IMR-90 (cell line): ENCODE data around the gene CALD1. TPM values are rescaled to one million over a fixed set of nuclear protein-coding genes. Genes with fewer than 3 reads are reported as not detected.

Source experiments
- ATAC-seq: fragments of 200-7000 bp; cut with Tn5 transposase; 2 replicates; pipeline ENCODE4 v1.9.1; 2020; ENCODE audit warnings: low read depth, mild to moderate bottlenecking, moderate library complexity
- BruUV-seq: library from RNA; stranded (reverse); fragments of 400-500 nt; replicated peaks from 2 replicates; lab custom pipeline; 2021; lab: Mats Ljungman, UMichigan
- CTCF ChIA-PET: fragments of 300-600 bp; formaldehyde crosslinking; extraction: SDS; loops from one replicate; lab custom pipeline; 2021; ENCODE audit warnings: antibody characterized with exemption; lab: Yijun Ruan, JAX
- POLR2A ChIA-PET: fragments of 300-600 bp; sonication (Branson Sonifier 250); formaldehyde crosslinking; loops from one replicate; lab custom pipeline; 2022; ENCODE audit warnings: antibody characterized with exemption; ENCODE audit not compliant: unreplicated experiment; lab: Charles Lee
- DNase-seq: peaks from one replicate; pipeline ENCODE4 v3.0.0; 2013
- H2AFZ ChIP-seq: replicated peaks from 2 replicates; pipeline ENCODE3; 2013; ENCODE audit warnings: low read length, mild to moderate bottlenecking; ENCODE audit not compliant: poor library complexity
- H2AK5ac ChIP-seq: 2 replicates; pipeline ENCODE4 v1.6.1; 2013; ENCODE audit warnings: low read depth, low read length, inconsistent platforms
- H2AK9ac ChIP-seq: replicated peaks from 2 replicates; pipeline ENCODE3; 2013; ENCODE audit warnings: mild to moderate bottlenecking, low read depth, low read length, moderate library complexity; ENCODE audit not compliant: poor library complexity
- H2BK120ac ChIP-seq: 2 replicates; pipeline ENCODE4 v1.6.1; 2013; ENCODE audit warnings: low read depth, low read length, inconsistent platforms
- H2BK15ac ChIP-seq: 3 replicates; pipeline ENCODE4 v1.6.1; 2013; ENCODE audit warnings: low read depth, low read length, inconsistent platforms
- H2BK20ac ChIP-seq: 2 replicates; pipeline ENCODE4 v1.6.1; 2013; ENCODE audit warnings: low read depth, mild to moderate bottlenecking, inconsistent platforms, low read length, moderate library complexity
- H2BK5ac ChIP-seq: 2 replicates; pipeline ENCODE4 v1.6.1; 2013; ENCODE audit warnings: mild to moderate bottlenecking, low read depth, low read length, inconsistent platforms; ENCODE audit not compliant: poor library complexity, severe bottlenecking
- H3K14ac ChIP-seq: replicated peaks from 2 replicates; pipeline ENCODE4 v1.6.1; 2013; ENCODE audit warnings: low read depth, low read length, inconsistent platforms
- H3K18ac ChIP-seq: 2 replicates; pipeline ENCODE4 v1.6.1; 2013; ENCODE audit warnings: low read depth, low read length, control low read depth
- H3K23ac ChIP-seq: 2 replicates; pipeline ENCODE4 v1.6.1; 2013; ENCODE audit warnings: low read depth, low read length, inconsistent platforms
- H3K27ac ChIP-seq: 2 replicates; pipeline ENCODE4 v1.5.1; 2013; ENCODE audit warnings: mild to moderate bottlenecking, control low read depth, low read length; ENCODE audit not compliant: insufficient read depth
- H3K27me3 ChIP-seq: 2 replicates; pipeline ENCODE4 v1.6.1; 2013; ENCODE audit warnings: low read length; ENCODE audit not compliant: control insufficient read depth, insufficient read depth
- H3K36me3 ChIP-seq: 2 replicates; pipeline ENCODE4 v1.6.1; 2013; ENCODE audit warnings: low read length, mixed read lengths; ENCODE audit not compliant: control insufficient read depth, insufficient read depth
- H3K4ac ChIP-seq: 2 replicates; pipeline ENCODE4 v1.6.1; 2013; ENCODE audit warnings: low read depth, low read length, inconsistent platforms
- H3K4me1 ChIP-seq: 2 replicates; pipeline ENCODE4 v1.6.1; 2013; ENCODE audit warnings: low read length, mixed read lengths; ENCODE audit not compliant: control insufficient read depth, insufficient read depth
- H3K4me2 ChIP-seq: 2 replicates; pipeline ENCODE4 v1.6.1; 2013; ENCODE audit warnings: low read depth, mild to moderate bottlenecking, control low read depth, low read length, moderate library complexity
- H3K4me3 ChIP-seq: 2 replicates; pipeline ENCODE4 v1.5.1; 2013; ENCODE audit warnings: low read depth, mild to moderate bottlenecking, control low read depth, low read length, moderate library complexity; ENCODE audit not compliant: insufficient read depth
- H3K56ac ChIP-seq: 2 replicates; pipeline ENCODE4 v1.6.1; 2013; ENCODE audit warnings: low read length, inconsistent platforms; ENCODE audit not compliant: insufficient read depth; ENCODE audit errors: extremely low read depth
- H3K79me1 ChIP-seq, 2 experiments: 2 replicates each; pipeline ENCODE4 v1.6.1; 2013; ENCODE audit warnings: low read length in 2 of 2, inconsistent platforms in 1 of 2, low read depth in 1 of 2
- H3K9ac ChIP-seq: 2 replicates; pipeline ENCODE4 v1.6.1; 2013; ENCODE audit warnings: low read depth, low read length, control low read depth
- H3K9me1 ChIP-seq: 2 replicates; pipeline ENCODE4 v1.6.1; 2013; ENCODE audit warnings: low read length, inconsistent platforms; ENCODE audit not compliant: insufficient read depth
- H3K9me3 ChIP-seq: 2 replicates; pipeline ENCODE4 v1.6.1; 2013; ENCODE audit warnings: low read length; ENCODE audit not compliant: control insufficient read depth, insufficient read depth
- H4K20me1 ChIP-seq: 2 replicates; pipeline ENCODE4 v1.6.1; 2013; ENCODE audit warnings: low read length, inconsistent platforms; ENCODE audit not compliant: insufficient read depth
- H4K5ac ChIP-seq: 2 replicates; pipeline ENCODE4 v1.6.1; 2013; ENCODE audit warnings: mild to moderate bottlenecking, low read depth, low read length, control low read depth
- H4K8ac ChIP-seq, 2 experiments: 2 replicates each; pipeline ENCODE4 v1.6.1; 2013; ENCODE audit warnings: low read depth in 2 of 2, low read length in 2 of 2, control low read depth in 1 of 2, inconsistent platforms in 1 of 2
- H4K91ac ChIP-seq: 2 replicates; pipeline ENCODE4 v1.6.1; 2013; ENCODE audit warnings: low read depth, low read length, inconsistent platforms; ENCODE audit not compliant: insufficient read depth
- BHLHE40 ChIP-seq: fragments of 150-350 bp; IDR thresholded peaks from 2 replicates; pipeline ENCODE4 v1.6.1; 2016; ENCODE audit warnings: mild to moderate bottlenecking, low read depth, low read length
- CEBPB ChIP-seq: IDR thresholded peaks from 2 replicates; pipeline ENCODE4 v1.6.1; 2012; ENCODE audit warnings: low read depth, low read length, improper control_type of control experiment
- CHD1 ChIP-seq: IDR thresholded peaks from 2 replicates; pipeline ENCODE4 v1.6.1; 2012; ENCODE audit warnings: low read depth, low read length, improper control_type of control experiment
- FOS ChIP-seq: fragments of 150-350 bp; IDR thresholded peaks from 2 replicates; pipeline ENCODE4 v1.6.1; 2016; ENCODE audit warnings: low read depth, low read length
- MAFK ChIP-seq: IDR thresholded peaks from 2 replicates; pipeline ENCODE4 v1.6.1; 2012; ENCODE audit warnings: low read depth, low read length, improper control_type of control experiment
- MAZ ChIP-seq: IDR thresholded peaks from 2 replicates; pipeline ENCODE4 v1.6.1; 2012; ENCODE audit warnings: low read depth, mild to moderate bottlenecking, low read length, improper control_type of control experiment, moderate library complexity, borderline replicate concordance
- MXI1 ChIP-seq: IDR thresholded peaks from 2 replicates; pipeline ENCODE4 v1.6.1; 2012; ENCODE audit warnings: low read depth, mild to moderate bottlenecking, low read length, moderate library complexity, borderline replicate concordance
- RAD21 ChIP-seq: IDR thresholded peaks from 2 replicates; pipeline ENCODE4 v1.6.1; 2012; ENCODE audit warnings: low read length, improper control_type of control experiment
- RCOR1 ChIP-seq: IDR thresholded peaks from 2 replicates; pipeline ENCODE4 v1.6.1; 2012; ENCODE audit warnings: mild to moderate bottlenecking, low read length, improper control_type of control experiment; ENCODE audit not compliant: insufficient replicate concordance
- RFX5 ChIP-seq: IDR thresholded peaks from 2 replicates; pipeline ENCODE4 v1.8.0; 2012; ENCODE audit warnings: low read depth, mild to moderate bottlenecking, low read length, moderate library complexity
- SMC3 ChIP-seq: fragments of 150-350 bp; IDR thresholded peaks from 2 replicates; pipeline ENCODE4 v1.6.1; 2016; ENCODE audit warnings: low read depth, mild to moderate bottlenecking, antibody characterized with exemption, low read length, moderate library complexity
- USF2 ChIP-seq: fragments of 150-350 bp; IDR thresholded peaks from 2 replicates; pipeline ENCODE4 v1.6.1; 2017; ENCODE audit warnings: mild to moderate bottlenecking, antibody characterized with exemption, low read length, low read depth
- dilution Hi-C: fragments of 300-500 bp; cut with HindIII; formaldehyde crosslinking; loops from one replicate; pipeline ENCODE4 v1.14.3; 2018; ENCODE audit warnings: low sequenced_read_pairs; ENCODE audit not compliant: unreplicated experiment
- in situ Hi-C: fragments of 300-500 bp; cut with MboI; formaldehyde crosslinking; loops from 3 replicates; pipeline ENCODE4 v1.14.3; 2019; ENCODE audit warnings: low sequenced_read_pairs, inconsistent platforms, mixed read lengths
- intact Hi-C: fragments of 100-400 bp; cut with micrococcal nuclease; formaldehyde crosslinking; loops from 2 replicates; pipeline ENCODE4 v1.10.0; 2022
- polyA plus RNA-seq, 3 experiments: library from polyadenylated mRNA; depleted of rRNA; stranded (reverse); fragments of >200 nt; gene quantifications; 2 replicates each; pipeline ENCODE4 v1.2.3, GENCODE V29; 2012; ENCODE audit warnings: low replicate concordance in 1 of 3
- total RNA-seq: library from RNA; depleted of rRNA; stranded (reverse); fragments of >200 nt; gene quantifications from 2 replicates; pipeline ENCODE4 v1.2.3, GENCODE V29; 2012

CALD1 gene
- total and polyA plus RNA-seq, 2 of the 4 experiments (the other 2 are of a cell fraction) = 375 to 487 TPM

GRCh38 chr7:135012229-135012628, 232.8 kb downstream of the CALD1 start:
- H2BK5ac ChIP-seq = no peak overlapping the region
- no peak overlapping the region for H4K5ac ChIP-seq
- H3K4me3 ChIP-seq = no peak overlapping the region
- no peaks in the 10 kb centered on the region for H3K27me3 ChIP-seq
- no peaks in the 10 kb centered on the region for H3K36me3 ChIP-seq
- dilution Hi-C loops (no loop called here), intact Hi-C loops (no loop called here), in situ Hi-C loops (no loop called here)
- H2BK15ac ChIP-seq = no peak overlapping the region
- no peak for DNase-seq
- no peaks in the 10 kb centered on the region for H3K79me1 ChIP-seq
- ChIA-PET CTCF (interaction anchor here (0.6 kb wide), 1 partner anchor 9 kb away, joined by 3 read pairs; no protein-coding TSS in a partner anchor), POLR2A (no interaction called here)
- no peak overlapping the region for H2AK9ac ChIP-seq
- H3K4me2 ChIP-seq = no peak overlapping the region
- no peak overlapping the region for H4K91ac ChIP-seq
- no peaks in the 10 kb centered on the region for H3K4me1 ChIP-seq
- H3K27ac ChIP-seq = no peak overlapping the region
- H2AFZ ChIP-seq = no peak overlapping the region
- H3K9ac ChIP-seq = no peak overlapping the region
- H3K9me1 ChIP-seq = no peaks in the 10 kb centered on the region
- no peak overlapping the region for H2BK120ac ChIP-seq
- TF ChIP-seq FOS = no peak
- no peak for TF ChIP-seq CEBPB
- no peak for TF ChIP-seq MAZ
- TF ChIP-seq USF2 = no peak
- no peak for TF ChIP-seq SMC3
- no peak for TF ChIP-seq BHLHE40
- no peak for TF ChIP-seq RAD21
- TF ChIP-seq RCOR1 = no peak
- no peak for TF ChIP-seq RFX5
- no peak for TF ChIP-seq MAFK
- TF ChIP-seq CHD1 = no peak
- no peak for TF ChIP-seq MXI1
- no peaks in the 10 kb centered on the region for H4K20me1 ChIP-seq
- H3K18ac ChIP-seq = no peak overlapping the region
- no peak for ATAC-seq
- no peak overlapping the region for H3K56ac ChIP-seq
- no peaks in the 10 kb centered on the region for H3K9me3 ChIP-seq
- H4K8ac ChIP-seq = no peak overlapping the region
- no peak overlapping the region for H3K4ac ChIP-seq
- H2AK5ac ChIP-seq = no peak overlapping the region
- BruUV-seq = no TSS peak
- H3K14ac ChIP-seq = no peak overlapping the region
- no peak overlapping the region for H3K23ac ChIP-seq
- no peak overlapping the region for H2BK20ac ChIP-seq
